ENCODE data around the gene SLC46A3. TPM values are rescaled to one million over a fixed set of nuclear protein-coding genes. Genes with fewer than 3 reads are reported as not detected.
A peak's percentile ranks its signal among the peaks of the same experiment; 100 is the strongest.

The SLC46A3 gene
- total and polyA plus RNA-seq, 7 donors = 2.9 to 12.7 (median 5.8) TPM

GRCh38 chr13:28671126-28671792 lies 47.5 kb downstream of the SLC46A3 start:
- no peaks in the 10 kb centered on the region for H3K4me1 ChIP-seq
- no peak for ATAC-seq
- TF ChIP-seq, protein P1, sequence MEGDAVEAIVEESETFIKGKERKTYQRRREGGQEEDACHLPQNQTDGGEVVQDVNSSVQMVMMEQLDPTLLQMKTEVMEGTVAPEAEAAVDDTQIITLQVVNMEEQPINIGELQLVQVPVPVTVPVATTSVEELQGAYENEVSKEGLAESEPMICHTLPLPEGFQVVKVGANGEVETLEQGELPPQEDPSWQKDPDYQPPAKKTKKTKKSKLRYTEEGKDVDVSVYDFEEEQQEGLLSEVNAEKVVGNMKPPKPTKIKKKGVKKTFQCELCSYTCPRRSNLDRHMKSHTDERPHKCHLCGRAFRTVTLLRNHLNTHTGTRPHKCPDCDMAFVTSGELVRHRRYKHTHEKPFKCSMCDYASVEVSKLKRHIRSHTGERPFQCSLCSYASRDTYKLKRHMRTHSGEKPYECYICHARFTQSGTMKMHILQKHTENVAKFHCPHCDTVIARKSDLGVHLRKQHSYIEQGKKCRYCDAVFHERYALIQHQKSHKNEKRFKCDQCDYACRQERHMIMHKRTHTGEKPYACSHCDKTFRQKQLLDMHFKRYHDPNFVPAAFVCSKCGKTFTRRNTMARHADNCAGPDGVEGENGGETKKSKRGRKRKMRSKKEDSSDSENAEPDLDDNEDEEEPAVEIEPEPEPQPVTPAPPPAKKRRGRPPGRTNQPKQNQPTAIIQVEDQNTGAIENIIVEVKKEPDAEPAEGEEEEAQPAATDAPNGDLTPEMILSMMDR (IDR thresholded peaks at IDR 0.05) = no peak
- no peak overlapping the region for H3K27ac ChIP-seq
- peaks cover 26 to 100% of the 10 kb centered on the region in 2 donors for H3K36me3 ChIP-seq (ENCODE audit: insufficient read depth in 1 of 2, low read depth in 1 of 2)
- intact Hi-C loops (cut with DNase I) = no loop called here
- H3K4me3 ChIP-seq = no peak overlapping the region
- DNase-seq = no peak
- no peaks in the 10 kb centered on the region for H3K9me3 ChIP-seq
- no peaks in the 10 kb centered on the region for H3K27me3 ChIP-seq (ENCODE audit: insufficient read depth in 3 of 3, low read length in 2 of 3)

DNA sequence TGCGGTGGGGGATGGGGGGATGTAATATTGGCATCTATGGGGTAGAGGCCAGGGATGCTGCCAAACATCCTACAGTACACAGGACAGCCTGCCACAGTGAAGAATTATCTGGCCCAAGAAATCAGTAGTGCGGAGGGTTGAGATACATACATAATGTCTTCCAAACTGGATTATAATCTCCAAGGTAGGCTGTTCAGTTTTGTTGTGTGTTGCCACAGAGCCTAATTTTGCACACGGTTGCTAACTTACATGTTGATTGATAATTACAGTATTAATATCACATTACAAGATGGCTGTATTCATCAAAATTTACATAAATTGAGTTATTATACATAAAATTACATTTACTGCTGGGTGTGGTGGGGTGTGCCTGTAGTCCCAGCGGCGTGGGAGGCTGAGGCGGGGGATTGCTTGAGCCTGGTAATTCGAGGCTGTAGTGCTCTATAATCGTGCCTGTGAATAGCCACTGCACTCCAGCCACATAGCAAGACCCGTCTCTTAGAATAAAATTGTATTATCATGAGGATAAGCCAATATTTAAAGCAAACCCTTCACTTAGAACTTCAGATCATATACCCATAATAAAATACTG lies 51.8 kb downstream of the SLC46A3 start:
- no peak overlapping the region for H3K27ac ChIP-seq
- peaks cover 23 to 99% of the 10 kb centered on the region in 2 donors for H3K36me3 ChIP-seq (ENCODE audit: insufficient read depth in 1 of 2, low read depth in 1 of 2)
- peaks cover 5% of the 10 kb centered on the region for H3K4me1 ChIP-seq
- H3K4me3 ChIP-seq = no peak overlapping the region
- ATAC-seq (no peak), DNase-seq (no peak)
- 89 to 96% (median 90%) methylated on average over 9 of the region's 9 CpGs for WGBS, 3 donors
- intact Hi-C loops (cut with DNase I) = no loop called here
- H3K27me3 ChIP-seq (ENCODE audit: insufficient read depth in 3 of 3, low read length in 2 of 3) = no peaks in the 10 kb centered on the region
- H3K9me3 ChIP-seq = no peaks in the 10 kb centered on the region
- TF ChIP-seq, protein P1 (IDR thresholded peaks at IDR 0.05) = no peak

GRCh38 chr13:28659621-28659970 lies 59.2 kb downstream of the SLC46A3 start:
- Histone ChIP-seq H3K27ac (peak overlapping the region; percentile 95), H3K4me1 (peaks cover 37% of the 10 kb centered on the region), H3K9me3 (no peaks in the 10 kb centered on the region), H3K36me3 (ENCODE audit: insufficient read depth in 1 of 2, low read depth in 1 of 2) (peaks cover 6 to 33% of the 10 kb centered on the region in 2 donors), H3K27me3 (ENCODE audit: insufficient read depth in 3 of 3, low read length in 2 of 3) (no peaks in the 10 kb centered on the region), H3K4me3 (peak overlapping the region; percentile 92)
- TF ChIP-seq, protein P1 (IDR thresholded peaks at IDR 0.05) = no peak
- ATAC-seq (peak in 1 of 4 donors; percentile 1), DNase-seq (no peak)
- intact Hi-C loops (cut with DNase I) = loop anchor here (2.0 to 5.0 kb wide), 2 partner anchors 58 to 59 kb away; partner anchors contain the start of gene SLC46A3 (in 2 of the 2)
- 12 to 16% (median 13%) methylated on average over 4 of the region's 4 CpGs for WGBS, 3 donors

GRCh38 chr13:28658796-28659620 lies 59.8 kb downstream of the SLC46A3 start, which contains the start of gene POMP:
TSS of gene POMP (plus strand) at chr13:28659130. CDS start at chr13:28659185, 55 bp downstream.
- Histone ChIP-seq H3K4me1 (peaks cover 37% of the 10 kb centered on the region), H3K36me3 (ENCODE audit: insufficient read depth in 1 of 2, low read depth in 1 of 2) (peaks cover 6 to 27% of the 10 kb centered on the region in 2 donors), H3K27ac (peak within 1 kb of the TSS; percentile 95), H3K4me3 (peak within 1 kb of the TSS; percentile 92), H3K27me3 (ENCODE audit: insufficient read depth in 3 of 3, low read length in 2 of 3) (no peaks in the 10 kb centered on the region), H3K9me3 (no peaks in the 10 kb centered on the region)
- intact Hi-C loops (cut with DNase I) = loop anchor here (2.0 to 5.0 kb wide), 2 partner anchors 58 to 60 kb away; partner anchors contain the start of gene SLC46A3 (in 2 of the 2)
- TF ChIP-seq, protein P1 (IDR thresholded peaks at IDR 0.05) = no peak
- WGBS, 3 donors = 0 to 1% (median 0%) methylated on average over 55 to 64 of the region's 64 CpGs
- ATAC-seq (peak; percentile 99), DNase-seq (peak; percentile 95 to 98)

Data from psoas muscle (tissue), 8 donors.